CD4-positive, CD25-positive, alpha-beta regulatory T cell (primary cell): Measurements from ENCODE around the gene CD27. TPM values are rescaled to one million over a fixed set of nuclear protein-coding genes. Genes with fewer than 3 reads are reported as not detected.
"Not testable (repeated sequence)": the region's sequence is repeated elsewhere in the genome, so short reads cannot be mapped to it uniquely, and the experiment has no call there.

Experiments used
- ATAC-seq, 2 donors: fragments of 150-1000 bp; cut with Tn5 transposase; one replicate each; pipeline ENCODE4 v1.10.0; 2021; ENCODE audit warnings: low read depth in 2 of 2, moderate number of reproducible peaks in 2 of 2, moderate library complexity in 1 of 2
- DNase-seq, 3 donors: peaks; one replicate each; pipeline versions ENCODE4 v3.0.0 to v3.0.0-alpha.2; 2012 to 2022; ENCODE audit warnings: mixed read lengths in 1 of 3
- H3K27ac ChIP-seq: one replicate; pipeline ENCODE4 v1.7.0; 2013; ENCODE audit warnings: mild to moderate bottlenecking, low read length; ENCODE audit not compliant: insufficient read depth, poor library complexity, severe bottlenecking
- H3K27me3 ChIP-seq: one replicate; pipeline ENCODE4 v1.7.0; 2013; ENCODE audit warnings: low read length; ENCODE audit not compliant: control insufficient read depth, insufficient read depth
- H3K36me3 ChIP-seq: one replicate; pipeline ENCODE4 v1.7.0; 2013; ENCODE audit warnings: mild to moderate bottlenecking, low read length, moderate library complexity; ENCODE audit not compliant: control insufficient read depth, insufficient read depth
- H3K4me1 ChIP-seq: 2 replicates; pipeline ENCODE4 v1.7.0; 2013; ENCODE audit warnings: mild to moderate bottlenecking, low read length; ENCODE audit not compliant: insufficient read depth, control insufficient read depth, poor library complexity, severe bottlenecking
- H3K4me3 ChIP-seq: one replicate; pipeline ENCODE4 v1.7.0; 2013; ENCODE audit warnings: low read depth, mild to moderate bottlenecking, low read length, moderate library complexity
- H3K9me3 ChIP-seq, 2 experiments: 1 replicate in 1 of 2; 2 replicates in 1 of 2; pipeline ENCODE4 v1.7.0; 2013; ENCODE audit warnings: low read length in 2 of 2, mild to moderate bottlenecking in 1 of 2, moderate library complexity in 1 of 2; ENCODE audit not compliant: control insufficient read depth in 2 of 2
- H3K27ac Mint-ChIP-seq, 3 donors: one replicate each; pipeline ENCODE4 v1.8.0; 2020 to 2022; ENCODE audit warnings: mild to moderate bottlenecking in 3 of 3, mixed read lengths in 3 of 3, moderate library complexity in 2 of 3
- H3K27me3 Mint-ChIP-seq: one replicate; pipeline ENCODE4 v1.8.0; 2022; ENCODE audit warnings: mild to moderate bottlenecking, mixed read lengths
- H3K36me3 Mint-ChIP-seq: one replicate; pipeline ENCODE4 v1.8.0; 2020; ENCODE audit warnings: mixed read lengths
- H3K4me1 Mint-ChIP-seq, 4 donors: one replicate each; pipeline ENCODE4 v1.8.0; 2020 to 2022; ENCODE audit warnings: mixed read lengths in 4 of 4, mild to moderate bottlenecking in 1 of 4
- H3K4me3 Mint-ChIP-seq, 4 donors: one replicate each; pipeline ENCODE4 v1.8.0; 2020 to 2022; ENCODE audit warnings: mild to moderate bottlenecking in 4 of 4, mixed read lengths in 4 of 4, moderate library complexity in 3 of 4
- H3K9me3 Mint-ChIP-seq, 7 donors: one replicate each; pipeline ENCODE4 v1.8.0; 2020 to 2022; ENCODE audit warnings: mixed read lengths in 7 of 7, mild to moderate bottlenecking in 3 of 7, moderate library complexity in 2 of 7
- polyA plus RNA-seq, 4 donors: library from polyadenylated mRNA; unstranded; fragments of 300-500 nt; fragmentation: Illumina TruSeq; gene quantifications; one replicate each; pipeline ENCODE4 v1.2.3, GENCODE V29; 2021
- total RNA-seq: library from RNA; stranded (reverse); gene quantifications from one replicate; pipeline ENCODE4 v1.2.3, GENCODE V29; 2022

Gene CD27
- total and polyA plus RNA-seq, 5 donors from 2014 or later: 156 to 707 (median 624) TPM

- H3K36me3 Mint-ChIP-seq, H3K27me3 ChIP-seq, DNase-seq, H3K4me3 ChIP-seq, H3K27me3 Mint-ChIP-seq, ATAC-seq, H3K9me3 ChIP-seq, H3K36me3 ChIP-seq, H3K9me3 Mint-ChIP-seq: not testable (repeated sequence)
- H3K27ac ChIP-seq: peak overlapping the region; percentile 90
- Mint-ChIP-seq H3K4me3 (peak overlapping the region in 3 of 4 donors; percentile 82 to 90 (median 85)), H3K27ac (peak overlapping the region in 2 of 3 donors; percentile 98 to 99), H3K4me1 (peaks cover 14 to 81% (median 51%) of the 10 kb centered on the region in 4 donors)
- peaks cover 50% of the 10 kb centered on the region for H3K4me1 ChIP-seq
Measured at GRCh38 chr12:6427796-6428195, 17.0 kb upstream of the CD27 start.

DNA sequence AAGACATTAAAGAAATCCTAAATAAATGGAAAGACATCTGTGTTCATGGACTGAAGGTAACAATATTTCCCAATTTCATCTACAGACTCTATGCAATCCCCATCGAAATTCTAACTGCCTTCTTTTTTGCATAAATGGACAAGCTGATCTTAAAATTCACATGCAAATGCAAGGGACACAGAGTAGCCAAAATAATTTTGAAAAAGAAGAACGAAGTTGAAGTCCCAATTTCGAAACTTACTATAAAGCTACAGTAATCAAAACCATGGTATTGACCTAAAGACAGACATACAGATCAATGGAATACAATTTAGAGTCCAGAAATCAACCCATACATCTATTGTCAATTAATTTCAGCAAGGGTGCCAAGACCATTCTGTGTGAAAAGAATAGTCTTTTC, 16.4 kb upstream of the CD27 start:
- no peak for DNase-seq
- Mint-ChIP-seq H3K9me3 (no peaks in the 10 kb centered on the region), H3K27me3 (no peaks in the 10 kb centered on the region), H3K4me3 (peak overlapping the region in 2 of 4 donors; percentile 5 to 85), H3K36me3 (no peaks in the 10 kb centered on the region), H3K27ac (peak overlapping the region in 2 of 3 donors; percentile 34 to 99), H3K4me1 (peaks cover 18 to 83% (median 50%) of the 10 kb centered on the region in 4 donors)
- Histone ChIP-seq H3K27ac (no peak overlapping the region), H3K9me3 (no peaks in the 10 kb centered on the region), H3K27me3 (no peaks in the 10 kb centered on the region), H3K4me1 (peaks cover 53% of the 10 kb centered on the region), H3K4me3 (no peak overlapping the region), H3K36me3 (no peaks in the 10 kb centered on the region)
- no peak for ATAC-seq

DNA sequence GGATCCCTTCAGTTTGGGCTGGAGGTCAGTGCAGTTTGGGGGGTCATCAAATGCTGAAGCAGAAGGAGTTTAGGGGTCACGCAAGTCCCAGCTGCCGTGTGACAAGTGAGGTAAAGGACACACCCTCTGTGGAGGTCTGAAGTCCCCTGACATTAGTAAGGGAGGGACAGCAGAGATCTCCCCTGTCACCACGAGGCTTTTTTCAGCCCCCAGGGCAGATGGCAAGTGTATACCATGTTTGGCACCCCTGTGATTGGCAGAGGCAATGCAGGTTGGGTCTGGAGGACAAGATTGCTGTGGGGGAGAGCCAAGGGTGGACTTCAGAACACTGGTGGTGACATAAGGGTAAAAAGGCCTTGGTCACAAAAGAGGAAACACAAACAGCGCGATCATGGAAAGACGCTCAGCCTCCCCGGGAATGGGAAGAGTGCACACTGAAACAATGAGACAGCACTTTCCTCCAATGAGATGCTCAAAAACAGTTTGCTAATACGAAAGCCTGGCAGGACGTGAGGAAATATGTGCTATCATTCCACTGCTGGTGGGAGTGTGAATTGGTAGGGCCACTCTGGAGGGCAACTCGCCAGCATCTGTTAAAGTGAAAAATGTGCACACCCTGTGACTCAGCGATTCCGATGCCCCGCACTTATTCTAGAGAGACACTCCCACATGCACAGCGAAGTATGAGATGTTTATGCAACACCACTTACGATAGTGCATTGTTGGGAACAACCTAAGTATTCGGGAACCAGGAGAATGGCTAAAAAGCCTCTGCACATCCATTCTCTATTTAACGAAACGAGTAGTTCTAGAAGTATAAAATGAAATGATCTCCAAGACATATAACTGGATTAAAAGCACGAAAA, 14.4 kb upstream of the CD27 start:
- Histone ChIP-seq H3K4me1 (peaks cover 61% of the 10 kb centered on the region), H3K9me3 (no peaks in the 10 kb centered on the region), H3K27ac (peak overlapping the region; percentile 24), H3K36me3 (no peaks in the 10 kb centered on the region), H3K4me3 (peak overlapping the region; percentile 51), H3K27me3 (no peaks in the 10 kb centered on the region)
- ATAC-seq: no peak
- H3K9me3 Mint-ChIP-seq: no peaks in the 10 kb centered on the region
- H3K27me3 Mint-ChIP-seq: no peaks in the 10 kb centered on the region
- peak overlapping the region; percentile 36 to 70 (median 56) for H3K4me3 Mint-ChIP-seq
- DNase-seq: peak in 1 of 3 donors; percentile 73
- H3K36me3 Mint-ChIP-seq: no peaks in the 10 kb centered on the region
- peaks cover 26 to 84% (median 49%) of the 10 kb centered on the region in 4 donors for H3K4me1 Mint-ChIP-seq
- peak overlapping the region; percentile 84 to 93 (median 90) for H3K27ac Mint-ChIP-seq

GRCh38 chr12:6432991-6433390, 11.8 kb upstream of the CD27 start:
- H3K27me3 Mint-ChIP-seq: no peaks in the 10 kb centered on the region
- Histone ChIP-seq H3K27ac (peak overlapping the region; percentile 71), H3K9me3 (no peaks in the 10 kb centered on the region), H3K4me3 (peak overlapping the region; percentile 50), H3K4me1 (peaks cover 39% of the 10 kb centered on the region), H3K27me3 (no peaks in the 10 kb centered on the region), H3K36me3 (no peaks in the 10 kb centered on the region)
- no peaks in the 10 kb centered on the region for H3K36me3 Mint-ChIP-seq
- ATAC-seq (no peak), DNase-seq (peak in 1 of 3 donors; percentile 46)
- H3K27ac Mint-ChIP-seq: peak overlapping the region; percentile 52 to 95 (median 94)
- H3K4me3 Mint-ChIP-seq: peak overlapping the region in 2 of 4 donors; percentile 69 to 75
- no peaks in the 10 kb centered on the region for H3K9me3 Mint-ChIP-seq
- H3K4me1 Mint-ChIP-seq: peaks cover 20 to 64% (median 35%) of the 10 kb centered on the region in 4 donors

DNA sequence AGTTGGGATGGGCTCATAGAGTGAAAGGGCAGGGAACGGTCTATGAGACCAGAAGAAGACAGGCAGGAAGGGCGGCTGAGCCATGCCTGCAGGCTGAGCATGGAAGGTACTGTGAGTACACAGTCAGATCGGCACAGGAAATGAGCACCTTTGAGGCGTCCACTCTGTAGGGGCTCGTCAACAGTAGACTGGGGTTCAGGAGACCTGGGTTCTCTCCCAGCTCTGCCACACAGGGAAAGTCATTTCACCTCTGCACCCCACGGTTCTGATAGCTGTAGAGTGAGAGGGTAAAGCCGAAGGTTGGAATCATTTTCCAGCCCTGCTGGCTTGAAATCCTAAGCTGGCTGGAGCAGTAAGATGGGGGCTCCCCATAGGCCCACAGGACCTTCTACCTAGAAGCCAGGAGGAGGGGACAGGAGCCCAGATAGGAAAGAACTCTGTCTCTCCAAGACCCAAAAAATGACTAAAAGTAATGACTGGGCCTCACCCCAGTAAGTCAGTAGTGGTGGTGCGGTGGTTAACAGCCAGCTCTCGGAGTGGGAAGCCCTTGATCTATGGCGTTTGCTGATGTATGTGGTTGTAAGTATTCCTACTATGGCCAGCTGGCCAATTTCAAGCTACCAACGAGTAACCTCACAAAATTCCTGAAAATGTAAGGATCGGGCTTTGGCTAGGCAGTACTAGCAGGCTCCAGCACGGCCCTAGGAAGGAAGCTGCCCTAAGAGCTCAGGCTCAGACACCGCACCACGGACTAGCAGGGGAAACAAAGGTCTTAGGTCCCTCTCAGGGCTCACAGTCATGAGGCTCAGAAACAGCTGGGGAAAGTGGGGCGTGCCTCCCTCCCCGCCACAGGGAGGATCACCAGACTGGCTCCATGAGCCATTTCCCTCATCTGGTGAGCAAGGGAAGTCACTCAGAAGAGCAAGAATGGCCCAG, 10.3 kb upstream of the CD27 start:
- Histone ChIP-seq H3K4me1 (peaks cover 39% of the 10 kb centered on the region), H3K4me3 (peak overlapping the region; percentile 62), H3K27me3 (no peaks in the 10 kb centered on the region), H3K36me3 (no peaks in the 10 kb centered on the region), H3K27ac (peak overlapping the region; percentile 71), H3K9me3 (no peaks in the 10 kb centered on the region)
- no peaks in the 10 kb centered on the region for H3K9me3 Mint-ChIP-seq
- H3K4me3 Mint-ChIP-seq: peak overlapping the region; percentile 7 to 83 (median 72)
- H3K36me3 Mint-ChIP-seq: no peaks in the 10 kb centered on the region
- ATAC-seq: peak; percentile 96
- H3K27me3 Mint-ChIP-seq: no peaks in the 10 kb centered on the region
- DNase-seq: peak in 2 of 3 donors; percentile 55 to 84
- peaks cover 20 to 57% (median 34%) of the 10 kb centered on the region in 4 donors for H3K4me1 Mint-ChIP-seq
- peak overlapping the region; percentile 91 to 95 (median 94) for H3K27ac Mint-ChIP-seq

- Mint-ChIP-seq H3K36me3 (no peaks in the 10 kb centered on the region), H3K9me3 (no peaks in the 10 kb centered on the region), H3K27ac (peak overlapping the region in 2 of 3 donors; percentile 10 to 81), H3K4me3 (no peak overlapping the region), H3K27me3 (no peaks in the 10 kb centered on the region), H3K4me1 (peaks cover 14 to 47% (median 23%) of the 10 kb centered on the region in 4 donors)
- Histone ChIP-seq H3K4me3 (no peak overlapping the region), H3K9me3 (no peaks in the 10 kb centered on the region), H3K36me3 (no peaks in the 10 kb centered on the region), H3K27ac (no peak overlapping the region), H3K4me1 (peaks cover 27% of the 10 kb centered on the region), H3K27me3 (no peaks in the 10 kb centered on the region)
- ATAC-seq (no peak), DNase-seq (no peak)
Measured at GRCh38 chr12:6435961-6436715, 8.6 kb upstream of the CD27 start.

DNA sequence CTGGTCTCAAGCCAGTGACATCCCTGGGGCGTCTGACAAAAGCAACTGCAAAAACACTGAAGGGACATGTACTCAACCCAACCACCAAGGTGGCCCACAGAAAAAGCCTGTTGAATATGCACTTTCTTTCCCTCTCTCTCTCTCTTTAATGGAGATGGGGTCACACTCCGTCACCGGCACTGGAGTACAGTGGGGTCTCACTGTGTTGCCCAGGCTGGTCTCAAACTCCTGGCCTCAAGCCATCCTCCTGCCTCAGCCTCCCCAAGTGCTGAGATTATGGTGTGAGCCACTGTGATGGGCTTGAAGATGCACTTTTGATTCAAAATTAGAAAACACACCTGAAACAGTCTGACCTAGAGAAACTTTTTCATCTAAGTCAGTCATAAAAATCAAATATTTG, 7.2 kb upstream of the CD27 start:
- H3K4me3 Mint-ChIP-seq: no peak overlapping the region
- H3K9me3 Mint-ChIP-seq: no peaks in the 10 kb centered on the region
- no peaks in the 10 kb centered on the region for H3K36me3 Mint-ChIP-seq
- Histone ChIP-seq H3K9me3 (no peaks in the 10 kb centered on the region), H3K36me3 (no peaks in the 10 kb centered on the region), H3K27ac (no peak overlapping the region), H3K4me3 (no peak overlapping the region), H3K27me3 (no peaks in the 10 kb centered on the region), H3K4me1 (peaks cover 24% of the 10 kb centered on the region)
- DNase-seq: no peak
- no peaks in the 10 kb centered on the region for H3K27me3 Mint-ChIP-seq
- no peak for ATAC-seq
- peaks cover 14 to 47% (median 21%) of the 10 kb centered on the region in 4 donors for H3K4me1 Mint-ChIP-seq
- peak overlapping the region in 1 of 3 donors; percentile 56 for H3K27ac Mint-ChIP-seq
